Kidney (tissue), 14 donors: Measurements from ENCODE around the gene FCN2. TPM values are rescaled to one million over a fixed set of nuclear protein-coding genes. Genes with fewer than 3 reads are reported as not detected.
A peak's percentile ranks its signal among the peaks of the same experiment; 100 is the strongest.

Source experiments
- DNase-seq, 5 donors: peaks; one replicate each; pipeline ENCODE4 v3.0.0-alpha.2; 2013 to 2020
- FAIRE-seq: peaks from 2 replicates; lab custom pipeline; 2012; peaks lifted over from hg19 to GRCh38; lab: Jason Lieb, UNC
- H3K27ac ChIP-seq, 2 donors: one replicate each; pipeline ENCODE4 v1.7.0; 2013; ENCODE audit warnings: low read depth in 2 of 2, low read length in 2 of 2, inconsistent platforms in 1 of 2
- H3K27me3 ChIP-seq: one replicate; pipeline ENCODE4 v1.7.1; 2013; ENCODE audit warnings: low read length, inconsistent platforms; ENCODE audit not compliant: control insufficient read depth, insufficient read depth
- H3K36me3 ChIP-seq, 3 donors: one replicate each; pipeline versions ENCODE4 v1.7.0 to v1.7.1; 2013; ENCODE audit warnings: low read length in 3 of 3, control low read depth in 1 of 3, inconsistent platforms in 1 of 3; ENCODE audit not compliant: insufficient read depth in 3 of 3, control insufficient read depth in 2 of 3
- H3K4me1 ChIP-seq, 3 donors: one replicate each; pipeline versions ENCODE4 v1.7.0 to v1.7.1; 2013; ENCODE audit warnings: low read length in 3 of 3, inconsistent platforms in 1 of 3, low read depth in 1 of 3; ENCODE audit not compliant: control insufficient read depth in 2 of 3, insufficient read depth in 2 of 3
- H3K4me3 ChIP-seq, 3 donors: one replicate each; pipeline versions ENCODE4 v1.7.0 to v1.8.1; 2013; ENCODE audit warnings: low read length in 3 of 3, control low read depth in 1 of 3, inconsistent platforms in 1 of 3
- H3K9ac ChIP-seq, 3 donors: one replicate each; pipeline versions ENCODE4 v1.7.0 to v1.7.1; 2013; ENCODE audit warnings: low read length in 3 of 3, control low read depth in 1 of 3, inconsistent platforms in 1 of 3
- H3K9me3 ChIP-seq, 3 donors: one replicate each; pipeline versions ENCODE4 v1.7.0 to v1.7.1; 2013; ENCODE audit warnings: low read length in 3 of 3, control low read depth in 1 of 3, inconsistent platforms in 1 of 3; ENCODE audit not compliant: control insufficient read depth in 2 of 3, insufficient read depth in 1 of 3
- intact Hi-C: fragments of 100-400 bp; cut with DNase I; formaldehyde crosslinking; loops from one replicate; pipeline ENCODE4 v1.11.1; 2022
- polyA plus RNA-seq: library from polyadenylated mRNA; stranded (reverse); fragments of 350-450 nt; fragmentation: Illumina TruSeq; extraction: RNeasy Lipid Tissue Mini Kit (QIAGEN cat#74804); gene quantifications from one replicate; pipeline ENCODE4 v1.2.3, GENCODE V29; 2014; ENCODE audit warnings: low read depth, low replicate concordance; ENCODE audit not compliant: insufficient read depth
- total RNA-seq: library from RNA; stranded (reverse); fragmentation: NEBNext Ultra II Directional; extraction: Animal tissue kit (Norgen Biotek cat#: 25700); gene quantifications from one replicate; pipeline ENCODE4 v1.2.1, GENCODE V29; 2021
- TF ChIP-seq, protein P1 (sequence below): IDR thresholded peaks from 3 replicates; pipeline ENCODE4 v1.5.1; 2012; ENCODE audit warnings: mild to moderate bottlenecking, moderate library complexity, borderline replicate concordance; ENCODE audit not compliant: insufficient read depth; ENCODE audit errors: extremely low read depth
- donor health status: control.
- donor health status: control.
- donor health status: control.
- donor health status: control.
- donor health status: control.
- donor health status: DM: yes; HTN: yes; CAD: no.
- donor health status: Normal renal cell carcinoma (clear cell type).

FCN2 gene
- total and polyA plus RNA-seq, 2 donors from 2014 or later = 2.8 to 3.6 TPM

GRCh38 chr9:134887219-134887618 is 6.6 kb downstream of the FCN2 start:
- no peak overlapping the region for H3K27ac ChIP-seq
- H3K36me3 ChIP-seq = no peaks in the 10 kb centered on the region
- H3K4me1 ChIP-seq = no peaks in the 10 kb centered on the region
- H3K27me3 ChIP-seq = no peaks in the 10 kb centered on the region
- H3K9ac ChIP-seq = no peak overlapping the region
- FAIRE-seq (no peak), DNase-seq (no peak)
- no peaks in the 10 kb centered on the region for H3K9me3 ChIP-seq
- intact Hi-C loops = no loop called here
- TF ChIP-seq, protein P1, sequence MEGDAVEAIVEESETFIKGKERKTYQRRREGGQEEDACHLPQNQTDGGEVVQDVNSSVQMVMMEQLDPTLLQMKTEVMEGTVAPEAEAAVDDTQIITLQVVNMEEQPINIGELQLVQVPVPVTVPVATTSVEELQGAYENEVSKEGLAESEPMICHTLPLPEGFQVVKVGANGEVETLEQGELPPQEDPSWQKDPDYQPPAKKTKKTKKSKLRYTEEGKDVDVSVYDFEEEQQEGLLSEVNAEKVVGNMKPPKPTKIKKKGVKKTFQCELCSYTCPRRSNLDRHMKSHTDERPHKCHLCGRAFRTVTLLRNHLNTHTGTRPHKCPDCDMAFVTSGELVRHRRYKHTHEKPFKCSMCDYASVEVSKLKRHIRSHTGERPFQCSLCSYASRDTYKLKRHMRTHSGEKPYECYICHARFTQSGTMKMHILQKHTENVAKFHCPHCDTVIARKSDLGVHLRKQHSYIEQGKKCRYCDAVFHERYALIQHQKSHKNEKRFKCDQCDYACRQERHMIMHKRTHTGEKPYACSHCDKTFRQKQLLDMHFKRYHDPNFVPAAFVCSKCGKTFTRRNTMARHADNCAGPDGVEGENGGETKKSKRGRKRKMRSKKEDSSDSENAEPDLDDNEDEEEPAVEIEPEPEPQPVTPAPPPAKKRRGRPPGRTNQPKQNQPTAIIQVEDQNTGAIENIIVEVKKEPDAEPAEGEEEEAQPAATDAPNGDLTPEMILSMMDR = no peak
- H3K4me3 ChIP-seq = no peak overlapping the region

DNA sequence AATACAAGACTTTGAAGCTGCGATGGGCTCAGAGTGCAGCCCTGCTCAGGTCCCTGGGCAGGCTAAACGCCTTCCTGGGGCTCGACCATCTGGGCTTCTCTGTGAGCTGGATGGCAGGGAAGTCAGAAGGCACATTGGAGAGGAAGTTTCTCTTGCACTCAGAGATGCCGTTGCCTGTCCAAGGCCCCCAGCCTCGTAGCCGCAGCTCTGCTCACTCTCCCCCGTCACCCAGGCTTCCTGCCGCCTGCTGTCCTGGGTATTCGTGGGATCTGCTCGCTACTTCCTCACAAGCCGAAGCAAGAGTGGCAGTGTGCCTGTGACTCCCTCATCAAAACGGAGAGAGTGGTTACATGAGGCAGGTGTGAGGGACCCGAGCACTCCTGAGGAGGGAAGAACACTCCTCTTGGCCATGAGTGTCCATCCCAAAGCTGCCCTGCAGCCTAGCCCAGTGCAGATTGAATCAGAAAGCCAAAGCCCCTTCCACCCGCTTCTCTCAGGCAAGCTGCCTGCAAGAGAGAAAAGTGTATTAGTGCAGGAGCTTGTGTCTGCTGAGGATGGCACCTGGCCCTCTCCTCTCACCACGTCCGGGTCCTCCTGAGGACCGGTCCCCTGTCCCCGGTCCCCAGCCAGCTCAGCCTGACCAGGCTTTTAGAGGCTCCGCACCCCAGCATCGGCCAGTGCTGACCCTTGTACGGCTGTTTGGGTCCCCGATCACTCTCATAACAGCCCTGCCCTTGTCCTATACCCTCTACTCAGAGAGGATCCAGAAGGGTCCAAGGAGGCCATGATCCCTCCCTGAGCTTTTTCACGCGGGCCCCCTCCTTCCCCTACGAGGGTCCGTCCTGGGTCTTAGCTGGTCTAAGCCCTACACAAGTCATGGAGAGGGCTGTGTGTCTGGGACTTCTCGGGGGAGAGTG is 7.3 kb downstream of the FCN2 start:
- no peak overlapping the region for H3K4me3 ChIP-seq
- no peaks in the 10 kb centered on the region for H3K36me3 ChIP-seq
- intact Hi-C loops = no loop called here
- TF ChIP-seq, protein P1 = no peak
- H3K27me3 ChIP-seq = no peaks in the 10 kb centered on the region
- FAIRE-seq = no peak
- H3K4me1 ChIP-seq = no peaks in the 10 kb centered on the region
- H3K9ac ChIP-seq = no peak overlapping the region
- H3K9me3 ChIP-seq = no peaks in the 10 kb centered on the region
- H3K27ac ChIP-seq = no peak overlapping the region
- DNase-seq = no peak

- H3K27ac ChIP-seq = no peak overlapping the region
- H3K27me3 ChIP-seq = no peaks in the 10 kb centered on the region
- DNase-seq (peak in 1 of 5 donors; percentile 23), FAIRE-seq (no peak)
- H3K9ac ChIP-seq = no peak overlapping the region
- no peak overlapping the region for H3K4me3 ChIP-seq
- no peaks in the 10 kb centered on the region for H3K4me1 ChIP-seq
- intact Hi-C loops = no loop called here
- TF ChIP-seq, protein P1 = no peak
- H3K36me3 ChIP-seq = no peaks in the 10 kb centered on the region
- no peaks in the 10 kb centered on the region for H3K9me3 ChIP-seq
These were observed 8.1 kb downstream of the FCN2 start for GRCh38 chr9:134888603-134889190.
